ENCODE results near the gene DNM3.
A peak's percentile ranks its signal among the peaks of the same experiment; 100 is the strongest.

The DNM3 gene

DNA sequence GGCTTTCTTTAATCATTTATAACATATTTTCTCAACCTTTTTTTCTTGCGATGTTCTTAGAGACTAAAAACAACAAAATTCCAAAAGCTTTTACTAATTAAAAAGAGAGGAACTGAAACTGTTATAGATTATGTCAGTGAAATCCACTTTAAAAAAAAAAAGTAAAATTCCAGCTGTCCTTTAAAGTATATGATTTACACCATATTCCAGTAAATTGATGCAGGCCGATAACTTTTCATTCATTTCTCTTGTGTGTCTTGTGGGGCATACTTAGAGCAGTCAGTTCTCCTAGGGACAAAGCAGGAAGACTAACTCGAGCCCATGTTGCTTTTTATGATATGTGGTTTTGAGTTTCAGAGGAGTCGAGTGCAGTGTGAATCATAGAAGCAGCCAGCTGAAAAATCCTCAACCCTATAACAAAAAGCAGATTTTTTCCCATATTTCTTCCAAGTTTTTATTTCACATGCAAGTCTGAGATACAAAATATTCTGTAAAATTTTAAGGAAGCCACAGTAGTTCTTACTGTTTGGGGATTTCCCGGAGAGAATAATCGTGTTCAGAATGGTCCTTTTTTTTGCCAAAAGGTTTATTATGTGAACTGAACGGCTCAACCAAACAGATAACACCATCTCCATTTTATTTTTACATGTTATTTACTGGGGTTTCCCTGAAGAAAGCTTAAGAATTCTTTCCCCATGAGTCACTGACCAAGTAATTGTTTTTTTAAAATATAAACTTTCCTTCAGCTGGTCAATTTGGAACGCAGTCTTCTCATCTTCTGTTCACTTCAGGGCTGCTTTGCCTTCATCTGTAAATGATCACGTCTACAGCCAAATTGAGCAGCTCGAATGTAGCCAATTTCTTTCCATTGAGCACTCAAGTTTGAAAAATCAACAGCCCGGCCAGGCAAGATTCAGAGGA, 502.2 kb downstream of the DNM3 start:
- FAIRE-seq: peak; percentile 100

- no peak for FAIRE-seq
These were observed 503.1 kb downstream of the DNM3 start for GRCh38 chr1:172344444-172344843.

DNA sequence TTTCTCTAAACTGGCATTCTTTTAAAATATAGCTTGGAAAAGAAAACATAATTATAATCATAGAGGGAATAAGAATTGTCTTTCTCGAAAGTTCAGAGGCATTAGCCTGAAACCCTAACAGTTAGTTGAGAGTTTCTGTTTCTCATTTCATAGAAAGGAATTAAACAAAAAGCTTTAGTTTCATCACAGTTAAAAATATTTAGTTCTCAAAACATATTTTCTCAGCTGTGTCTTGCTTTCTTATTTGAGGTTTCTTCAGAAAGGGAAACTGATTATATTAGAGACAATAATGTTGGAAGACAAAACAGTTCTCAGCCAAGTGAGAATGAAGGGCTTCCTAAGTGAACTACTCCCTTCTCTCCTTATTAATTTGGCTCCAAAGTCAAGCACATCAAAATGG, 503.8 kb downstream of the DNM3 start:
- FAIRE-seq: no peak

GRCh38 chr1:172347416-172347815, 506.1 kb downstream of the DNM3 start:
- FAIRE-seq: peak; percentile 80

DNA sequence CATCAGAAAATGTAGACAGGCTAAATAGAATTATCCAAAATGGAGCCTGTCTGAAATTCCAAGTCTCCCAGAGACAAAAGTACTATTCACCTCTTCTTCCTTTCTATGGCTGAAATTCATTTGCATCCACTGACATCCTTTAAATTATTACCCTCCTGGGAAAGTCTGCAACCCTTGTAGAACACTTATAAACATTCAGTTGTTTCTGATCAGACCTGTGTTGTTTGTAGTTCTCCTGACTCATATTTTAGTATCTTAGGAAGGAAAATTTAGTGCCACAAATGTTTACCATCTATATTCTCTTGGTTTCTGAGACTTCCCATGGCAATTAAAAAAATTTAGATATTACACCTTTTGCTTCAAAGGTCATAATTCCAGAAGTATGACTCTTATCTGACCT, 509.6 kb downstream of the DNM3 start:
- FAIRE-seq: no peak

- FAIRE-seq: no peak
These were observed 510.0 kb downstream of the DNM3 start for GRCh38 chr1:172351346-172351745.

DNA sequence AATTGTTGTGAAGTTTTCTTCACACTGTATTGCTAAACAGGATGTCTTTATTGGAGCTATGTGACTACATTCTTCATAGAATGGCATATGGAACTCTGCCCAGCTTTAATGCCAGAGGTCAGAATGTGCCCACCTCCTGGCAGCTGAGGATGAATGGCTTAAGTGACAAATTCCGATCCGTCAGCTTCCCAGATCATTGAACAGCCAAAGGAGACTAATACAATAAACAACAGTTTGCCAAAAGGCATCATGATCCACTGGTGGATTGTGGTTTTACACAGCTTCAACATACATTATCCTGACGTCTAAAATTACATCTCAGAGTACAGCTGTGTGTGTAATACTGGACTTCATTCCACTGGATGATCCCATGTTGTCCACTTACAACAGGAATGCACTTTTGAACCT, 510.5 kb downstream of the DNM3 start:
- FAIRE-seq: no peak

DNA sequence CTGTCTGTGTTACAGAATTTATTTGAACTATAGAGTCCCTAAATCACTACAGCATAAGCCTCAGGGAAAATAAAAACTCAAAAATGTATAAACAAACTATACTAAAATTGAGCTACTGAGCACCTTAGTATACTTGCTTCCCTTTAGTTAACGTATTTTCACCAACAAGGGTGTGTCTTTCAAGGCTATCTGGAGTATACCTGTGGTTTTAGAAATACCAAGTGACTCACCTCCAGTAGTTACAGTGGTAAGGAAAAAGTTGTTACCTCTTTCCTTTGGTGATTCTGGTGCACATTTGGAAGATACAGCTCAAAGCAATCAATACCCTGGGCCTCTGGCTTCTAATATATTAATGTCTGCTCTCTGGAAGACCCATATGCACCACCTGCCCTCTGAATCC, 511.1 kb downstream of the DNM3 start:
- no peak for FAIRE-seq

DNA sequence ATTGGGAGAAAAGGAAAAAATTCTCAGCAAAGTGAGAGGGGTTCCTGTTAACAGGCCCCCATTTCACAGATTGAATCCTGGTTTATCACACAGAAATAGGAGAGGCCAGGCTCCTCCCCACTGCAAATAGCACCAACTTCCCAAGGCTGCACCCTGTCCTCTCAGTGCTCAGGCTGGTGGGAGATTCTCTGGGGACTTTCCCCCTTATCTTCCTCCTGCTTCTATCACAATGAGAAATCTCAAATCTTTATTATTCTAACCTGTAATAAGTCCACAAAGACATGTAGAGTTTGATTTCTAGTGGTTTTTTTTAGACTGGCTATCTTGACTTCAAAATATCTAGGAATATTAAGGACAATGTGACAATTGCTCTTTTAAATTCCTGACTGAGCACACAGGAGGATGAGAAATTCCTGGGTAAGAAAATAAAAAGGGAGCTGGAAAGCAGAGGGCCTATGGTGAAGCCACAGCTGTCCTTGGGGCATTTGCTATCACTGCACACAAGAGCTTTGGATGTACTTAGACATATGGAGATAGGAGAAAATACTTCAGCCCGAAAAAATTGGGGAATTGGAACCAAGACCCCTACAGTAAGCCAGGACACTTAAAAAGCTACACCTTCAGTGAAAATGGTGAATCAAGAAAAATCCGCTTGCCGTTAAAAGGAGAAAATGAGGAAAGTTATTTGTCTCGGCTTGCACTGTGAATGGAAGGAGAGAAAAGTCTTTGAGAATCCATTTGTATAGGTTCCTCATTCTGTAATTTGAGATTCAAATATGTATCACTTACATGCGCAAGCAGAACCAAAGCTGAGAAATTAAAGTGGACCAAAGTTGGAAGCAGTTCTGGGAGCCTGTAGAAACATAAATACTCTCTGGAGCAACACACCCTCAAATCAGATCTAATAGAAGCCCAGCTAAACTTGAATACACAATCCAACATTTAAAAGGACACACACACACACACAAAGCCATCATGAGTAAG, 513.3 kb downstream of the DNM3 start:
- FAIRE-seq: no peak

DNA sequence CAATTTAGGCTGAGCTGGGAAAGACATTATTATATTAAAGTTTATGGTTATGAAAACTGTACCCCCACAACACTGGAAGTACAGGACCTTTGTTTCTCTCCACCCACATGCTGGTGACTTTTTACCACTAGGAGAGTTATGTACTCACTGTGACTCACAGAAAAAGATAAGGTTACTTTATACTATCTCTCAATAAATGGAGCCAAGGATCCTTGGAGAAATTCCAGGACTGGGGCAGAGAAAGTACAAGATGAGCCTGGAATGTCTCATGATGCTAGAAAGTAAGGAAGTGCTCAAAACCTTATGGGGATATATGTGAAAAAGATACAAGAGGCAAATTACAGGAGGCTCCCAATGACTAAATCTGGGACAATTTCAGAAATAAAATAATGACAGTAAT, 515.3 kb downstream of the DNM3 start:
- FAIRE-seq: peak; percentile 100

DNA sequence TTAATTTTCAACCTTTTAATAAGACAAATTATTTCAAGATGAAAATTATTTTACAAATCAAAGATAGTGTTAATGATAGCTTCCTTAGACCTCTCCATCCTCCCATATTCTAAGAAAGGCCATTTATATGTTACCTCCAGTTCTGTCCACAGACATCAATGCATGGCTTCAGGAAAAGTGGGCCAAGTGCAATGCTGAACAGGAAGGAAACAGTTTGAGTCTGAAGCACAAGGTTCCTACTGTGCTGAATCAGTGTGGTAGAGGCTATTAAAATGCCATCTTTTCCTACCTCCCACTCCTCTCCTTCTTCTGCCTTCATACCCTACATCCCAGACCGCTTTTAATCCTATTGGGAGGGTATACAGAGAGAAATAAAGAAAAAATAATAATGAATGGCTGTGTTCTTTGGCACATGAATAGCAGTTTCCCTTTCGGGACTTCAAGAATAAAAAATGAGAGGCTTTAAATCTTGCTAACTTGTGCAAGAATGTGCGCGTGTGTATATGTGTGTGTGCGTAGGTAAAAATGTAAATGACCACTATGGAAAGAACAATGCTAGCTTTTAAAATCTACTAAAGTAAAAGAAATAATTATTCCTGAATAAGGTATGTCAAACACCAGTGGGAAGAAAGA, 516.6 kb downstream of the DNM3 start:
- FAIRE-seq: no peak

- FAIRE-seq: no peak
These were observed 518.2 kb downstream of the DNM3 start for GRCh38 chr1:172359491-172359999.

DNA sequence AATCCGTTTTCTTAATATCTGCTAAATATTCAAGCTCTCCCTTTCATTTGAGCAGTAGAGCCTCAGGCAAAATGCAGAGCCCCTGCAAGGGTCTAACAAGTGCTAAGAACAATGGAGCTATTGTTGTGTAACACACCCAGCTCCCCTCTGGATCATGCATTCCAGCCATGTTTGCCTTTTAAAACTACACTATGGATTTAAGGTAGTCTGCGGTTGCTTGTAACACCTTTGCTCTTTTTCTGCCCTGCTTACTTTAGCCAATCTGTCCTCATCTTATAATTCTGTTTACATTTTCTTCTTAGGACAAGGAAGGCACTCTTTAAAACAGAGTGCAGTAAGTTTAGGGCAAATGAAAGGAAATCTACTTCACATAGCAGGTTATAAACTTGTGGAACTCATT, 519.2 kb downstream of the DNM3 start:
- FAIRE-seq: no peak

- no peak for FAIRE-seq
These were observed 519.7 kb downstream of the DNM3 start for GRCh38 chr1:172360985-172361384.

DNA sequence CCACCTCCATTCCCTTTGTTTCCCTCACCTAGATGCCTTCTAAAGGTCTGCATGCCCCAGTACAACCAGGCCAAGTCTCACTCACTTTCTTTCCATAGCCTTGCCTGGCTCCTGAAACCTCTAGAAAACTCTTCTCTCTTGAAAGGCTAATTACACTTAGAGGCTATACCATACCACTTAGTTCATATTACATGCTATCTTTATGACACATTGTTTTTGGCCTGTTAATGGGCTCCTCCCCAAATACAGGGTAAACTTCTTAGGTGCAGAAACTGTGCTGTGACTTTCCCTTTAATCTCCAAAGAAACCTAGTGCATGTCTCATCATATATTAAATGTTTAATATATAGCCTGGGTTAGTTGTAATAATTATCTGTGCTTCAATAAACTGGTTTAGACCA, 522.6 kb downstream of the DNM3 start:
- FAIRE-seq: no peak

GRCh38 chr1:172371646-172372045, 530.3 kb downstream of the DNM3 start:
- FAIRE-seq: peak; percentile 74

DNA sequence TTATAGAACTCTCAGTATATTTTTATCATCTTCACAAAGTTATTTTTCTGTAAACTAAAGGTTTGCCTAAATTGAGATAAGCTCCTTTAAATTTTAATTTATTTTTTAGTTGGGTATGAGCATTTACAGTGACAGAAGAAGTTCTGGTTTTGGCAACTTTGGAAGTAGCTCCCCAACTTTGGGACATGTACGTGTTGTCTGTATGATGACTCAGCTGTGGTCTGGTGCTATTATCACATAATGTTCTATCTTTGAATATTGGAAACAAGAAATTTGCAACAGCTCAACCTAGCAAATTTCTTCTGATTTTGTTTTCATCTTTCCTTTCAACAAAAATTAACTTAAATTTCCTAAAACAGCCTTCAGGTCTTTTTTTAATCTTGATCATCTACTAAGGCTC, 532.6 kb downstream of the DNM3 start:
- FAIRE-seq: no peak

GRCh38 chr1:172375211-172375631, 533.9 kb downstream of the DNM3 start:
- FAIRE-seq: no peak

- FAIRE-seq: no peak
These were observed 535.1 kb downstream of the DNM3 start for GRCh38 chr1:172376431-172376830.

DNA sequence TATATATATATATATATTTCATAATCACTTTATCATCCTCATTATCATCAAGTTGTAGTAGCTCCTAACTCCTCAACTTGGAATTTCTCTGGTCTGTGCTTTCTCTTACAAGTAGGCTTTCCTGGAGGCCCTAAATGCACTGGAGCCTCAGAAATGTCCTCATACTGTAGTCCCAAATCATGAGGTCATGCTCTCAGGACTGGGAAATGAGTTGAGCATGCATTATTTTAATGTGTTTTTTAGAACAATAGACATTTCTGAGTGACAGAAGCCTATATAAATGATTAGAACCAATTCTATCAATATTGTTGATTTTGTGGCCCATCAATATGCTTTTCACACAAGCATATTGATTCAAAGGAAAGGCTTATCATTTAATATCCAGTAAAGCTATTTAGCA, 536.3 kb downstream of the DNM3 start:
- no peak for FAIRE-seq

- no peak for FAIRE-seq
These were observed 536.9 kb downstream of the DNM3 start for GRCh38 chr1:172378109-172378760.
